ENCODE data around the gene ENPP4.
"Not testable (repeated sequence)": the region's sequence is repeated elsewhere in the genome, so short reads cannot be mapped to it uniquely, and the experiment has no call there.

The ENPP4 gene

GRCh38 chr6:46134216-46134615 is 4.4 kb downstream of the ENPP4 start:
- ATAC-seq, result no peak

GRCh38 chr6:46135176-46135575 is 5.4 kb downstream of the ENPP4 start:
- ATAC-seq, result no peak

- no peak for ATAC-seq
Observed at GRCh38 chr6:46136831-46137230, 7.0 kb downstream of the ENPP4 start.

GRCh38 chr6:46137387-46137786 is 7.6 kb downstream of the ENPP4 start:
- ATAC-seq, result peak in 1 of 2 donors; percentile 24

- ATAC-seq, result no peak
Observed at GRCh38 chr6:46138281-46138680, 8.5 kb downstream of the ENPP4 start.

GRCh38 chr6:46144270-46144669 is 14.5 kb downstream of the ENPP4 start:
- no peak for ATAC-seq

- ATAC-seq, result not testable (repeated sequence)
Observed at GRCh38 chr6:46149066-46149465, 19.3 kb downstream of the ENPP4 start.

GRCh38 chr6:46156701-46157100 is 26.9 kb downstream of the ENPP4 start:
- ATAC-seq, result no peak

- ATAC-seq, result no peak
Observed at GRCh38 chr6:46159229-46159628, 29.4 kb downstream of the ENPP4 start.

GRCh38 chr6:46160102-46160501 is 30.3 kb downstream of the ENPP4 start:
- ATAC-seq, result no peak

GRCh38 chr6:46170357-46171289 is 40.8 kb downstream of the ENPP4 start, which contains the start of gene ENPP5:
TSS of gene ENPP5 (minus strand) at chr6:46170980. CDS start at chr6:46168262, 2,718 bp downstream.
- peak; percentile 65 to 77 for ATAC-seq

- ATAC-seq, result no peak
Observed at GRCh38 chr6:46172176-46172575, 42.4 kb downstream of the ENPP4 start.

- ATAC-seq, result no peak
Observed at GRCh38 chr6:46174904-46175303, 45.1 kb downstream of the ENPP4 start.

- ATAC-seq, result peak; percentile 43 to 65
Observed at GRCh38 chr6:46175446-46175845, 45.7 kb downstream of the ENPP4 start.

GRCh38 chr6:46175976-46176375 is 46.2 kb downstream of the ENPP4 start:
- ATAC-seq, result no peak

GRCh38 chr6:46184114-46184513 is 54.3 kb downstream of the ENPP4 start:
- no peak for ATAC-seq

GRCh38 chr6:46186583-46186982 is 56.8 kb downstream of the ENPP4 start:
- no peak for ATAC-seq

GRCh38 chr6:46189726-46190125 is 59.9 kb downstream of the ENPP4 start:
- no peak for ATAC-seq

GRCh38 chr6:46190889-46191288 is 61.1 kb downstream of the ENPP4 start:
- ATAC-seq, result no peak

GRCh38 chr6:46191961-46192360 is 62.2 kb downstream of the ENPP4 start:
- no peak for ATAC-seq

Measured in activated CD4-positive, CD25-positive, alpha-beta regulatory T cell treated with anti-CD3 and anti-CD28 coated beads, Interleukin-2, amount 50 U/mL, for 24 hours (primary cell).